ENCODE results near the gene IL17RE.
"Not testable (repeated sequence)": the region's sequence is repeated elsewhere in the genome, so short reads cannot be mapped to it uniquely, and the experiment has no call there.

IL17RE gene

DNA sequence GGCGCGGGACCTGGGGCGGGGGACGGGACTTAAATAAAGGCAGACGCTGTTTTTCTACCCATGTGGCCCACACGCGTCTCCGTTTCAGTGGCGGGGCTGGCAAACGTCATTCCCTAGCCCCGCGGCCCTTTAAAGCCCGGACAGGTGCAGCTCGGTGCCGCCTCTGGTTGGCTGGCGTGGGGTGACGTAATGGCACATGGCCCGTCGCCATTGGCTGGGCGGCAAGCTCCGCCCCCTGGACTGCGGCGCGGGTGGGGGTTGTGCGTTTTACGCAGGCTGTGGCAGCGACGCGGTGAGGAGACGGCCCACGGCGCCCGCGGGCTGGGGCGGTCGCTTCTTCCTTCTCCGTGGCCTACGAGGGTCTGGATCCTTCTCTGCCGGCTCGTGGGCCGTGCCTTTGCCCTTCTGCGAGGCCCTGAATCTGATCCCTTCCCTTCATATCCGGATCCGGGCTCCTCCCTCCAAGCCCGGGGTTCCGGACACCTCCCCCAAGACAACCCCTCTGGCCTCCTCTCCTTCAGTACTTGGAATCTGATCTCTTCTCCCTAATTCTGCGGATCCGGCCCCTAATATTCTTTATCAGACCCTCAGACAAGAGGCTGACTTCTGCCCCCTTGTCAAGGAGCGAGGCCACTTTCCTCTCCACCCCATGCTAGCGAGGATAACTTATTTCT, 31.1 kb downstream of the IL17RE start, which contains the start of gene CRELD1:
TSS of gene CRELD1 (plus strand) at position 274 of the 674 bp plus-strand sequence. CDS start 605 bp downstream, outside the sequence.
- DNase-seq (ENCODE audit: low read depth): peak; percentile 96

DNA sequence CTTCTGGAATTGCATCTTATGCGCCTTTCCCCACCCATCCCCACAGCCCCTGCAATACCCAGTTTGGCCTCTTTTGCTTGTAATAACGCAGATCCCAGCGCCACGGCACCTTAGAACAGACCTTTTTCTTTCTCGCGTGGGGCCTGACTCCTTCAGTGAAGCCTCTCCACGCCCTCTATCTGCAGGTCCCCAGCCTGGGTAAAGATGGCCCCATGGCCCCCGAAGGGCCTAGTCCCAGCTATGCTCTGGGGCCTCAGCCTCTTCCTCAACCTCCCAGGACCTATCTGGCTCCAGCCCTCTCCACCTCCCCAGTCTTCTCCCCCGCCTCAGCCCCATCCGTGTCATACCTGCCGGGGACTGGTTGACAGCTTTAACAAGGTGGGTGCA, 31.6 kb downstream of the IL17RE start:
- peak; percentile 28 for DNase-seq (ENCODE audit: low read depth)

DNA sequence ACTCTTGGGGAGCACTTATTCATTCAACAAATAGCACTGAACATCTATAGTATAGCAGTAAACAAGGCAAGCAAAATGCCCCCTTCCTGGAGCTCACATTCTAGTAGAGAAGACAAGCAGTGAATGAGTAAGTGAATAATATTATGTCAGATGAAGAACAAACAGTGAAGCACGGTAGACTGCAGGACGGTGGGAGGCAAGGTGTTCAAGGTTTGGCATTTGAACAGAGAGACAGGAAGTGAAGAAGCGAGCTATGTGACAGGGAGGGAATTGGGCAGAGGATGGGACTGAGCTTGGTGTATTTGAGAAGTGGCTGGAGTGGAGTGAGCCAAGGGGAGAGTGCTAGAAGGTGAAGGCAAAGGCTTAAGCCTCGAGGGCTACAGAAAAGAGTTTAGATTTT, 32.3 kb downstream of the IL17RE start:
- no peak for DNase-seq (ENCODE audit: low read depth)

DNA sequence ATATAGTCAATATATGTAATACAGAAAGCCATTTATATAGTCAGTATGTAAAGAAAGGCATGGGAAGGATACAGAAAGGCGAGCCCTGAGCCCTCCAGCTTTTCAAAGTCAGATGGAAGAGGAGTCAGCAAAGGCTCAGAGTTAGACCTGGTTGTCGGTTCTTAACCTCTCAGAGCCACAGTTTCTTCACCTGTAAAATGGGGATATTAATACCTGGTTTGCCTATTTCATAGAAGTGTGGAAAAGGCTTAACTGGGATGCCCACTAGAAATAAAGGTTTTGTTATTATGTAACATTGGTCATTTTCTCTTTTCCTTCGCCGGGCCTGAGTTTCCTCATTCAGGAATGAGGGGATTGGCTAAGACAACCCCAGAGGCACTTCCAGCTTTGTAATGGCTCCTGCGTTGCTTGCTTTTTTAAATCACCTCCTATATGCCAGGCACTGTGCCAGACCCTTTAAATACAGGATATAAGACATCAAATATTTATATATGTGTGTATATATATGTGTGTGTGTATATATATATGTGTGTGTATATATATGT, 33.4 kb downstream of the IL17RE start:
- DNase-seq (ENCODE audit: low read depth): no peak

DNA sequence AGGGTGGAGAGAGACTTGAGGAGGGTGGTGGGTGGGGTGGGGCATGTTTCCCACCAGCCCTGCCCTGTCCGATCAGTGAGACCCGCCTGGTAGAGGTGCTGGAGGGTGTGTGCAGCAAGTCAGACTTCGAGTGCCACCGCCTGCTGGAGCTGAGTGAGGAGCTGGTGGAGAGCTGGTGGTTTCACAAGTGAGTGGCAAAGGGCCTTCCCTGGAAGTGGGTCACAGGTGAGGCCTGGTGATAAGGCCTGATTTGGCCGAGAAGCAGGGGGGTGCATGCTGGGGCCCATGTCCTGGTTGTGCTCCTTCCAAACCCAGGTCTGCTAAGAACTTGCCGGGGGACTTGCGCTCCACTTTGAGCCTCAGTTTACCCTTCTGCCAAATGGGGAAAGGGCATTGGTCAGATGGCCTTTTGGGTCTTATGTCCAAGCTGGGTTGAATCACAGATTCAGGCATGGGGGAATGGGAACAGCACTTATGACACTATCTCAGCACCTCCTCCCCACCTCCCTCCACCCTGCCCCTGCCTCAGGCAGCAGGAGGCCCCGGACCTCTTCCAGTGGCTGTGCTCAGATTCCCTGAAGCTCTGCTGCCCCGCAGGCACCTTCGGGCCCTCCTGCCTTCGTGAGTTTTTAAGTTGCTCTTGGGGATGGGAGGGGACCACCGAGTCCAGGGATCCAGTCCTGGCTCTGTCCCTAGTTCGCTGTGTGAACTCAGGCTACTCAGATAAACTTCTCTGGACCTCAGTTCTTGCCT, 35.0 kb downstream of the IL17RE start:
- no peak for DNase-seq (ENCODE audit: low read depth)

DNA sequence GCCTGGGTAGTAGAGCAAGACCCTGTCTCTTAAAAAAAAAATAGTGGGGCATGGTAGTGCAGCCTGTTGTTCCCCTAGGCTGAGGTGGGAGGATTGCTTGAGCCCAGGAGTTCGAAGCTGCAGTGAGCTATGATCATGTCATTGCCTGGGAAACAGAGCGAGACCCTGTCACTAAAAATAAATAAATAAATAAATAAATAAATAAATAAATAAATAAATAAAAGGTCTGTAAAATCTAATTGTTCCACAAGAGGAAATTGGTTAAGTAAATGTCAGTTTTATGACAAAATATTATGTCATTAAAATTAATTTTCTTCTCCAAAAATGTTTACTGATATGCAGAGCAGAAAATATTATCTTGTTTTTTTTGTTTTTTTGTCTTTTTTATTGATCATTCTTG, 36.3 kb downstream of the IL17RE start:
- no peak for DNase-seq (ENCODE audit: low read depth)

DNA sequence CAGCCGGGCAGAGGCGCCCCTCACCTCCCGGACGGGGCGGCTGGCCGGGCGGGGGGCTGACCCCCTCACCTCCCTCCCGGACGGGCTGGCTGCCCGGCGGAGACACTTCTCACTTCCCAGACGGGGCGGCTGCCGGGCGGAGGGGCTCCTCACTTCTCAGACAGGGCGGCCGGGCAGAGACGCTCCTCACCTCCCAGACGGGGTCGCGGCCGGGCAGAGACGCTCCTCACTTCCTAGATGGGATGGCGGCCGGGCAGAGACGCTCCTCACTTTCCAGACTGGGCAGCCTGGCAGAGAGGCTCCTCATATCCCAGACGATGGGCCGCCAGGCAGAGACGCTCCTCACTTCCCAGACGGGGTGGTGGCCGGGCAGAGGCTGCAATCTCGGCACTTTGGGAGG, 37.3 kb downstream of the IL17RE start:
- DNase-seq (ENCODE audit: low read depth): not testable (repeated sequence)

DNA sequence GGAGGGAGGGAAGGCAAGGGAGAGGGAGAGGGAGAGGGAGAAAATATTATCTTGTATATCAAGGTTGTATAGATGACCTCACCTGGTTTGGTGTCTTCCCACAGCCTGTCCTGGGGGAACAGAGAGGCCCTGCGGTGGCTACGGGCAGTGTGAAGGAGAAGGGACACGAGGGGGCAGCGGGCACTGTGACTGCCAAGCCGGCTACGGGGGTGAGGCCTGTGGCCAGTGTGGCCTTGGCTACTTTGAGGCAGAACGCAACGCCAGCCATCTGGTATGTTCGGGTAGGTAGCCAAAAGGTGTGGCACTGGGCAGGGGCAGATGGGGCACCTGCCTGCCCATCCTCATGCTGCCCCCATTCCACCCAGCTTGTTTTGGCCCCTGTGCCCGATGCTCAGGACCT, 38.1 kb downstream of the IL17RE start:
- DNase-seq (ENCODE audit: low read depth): no peak

DNA sequence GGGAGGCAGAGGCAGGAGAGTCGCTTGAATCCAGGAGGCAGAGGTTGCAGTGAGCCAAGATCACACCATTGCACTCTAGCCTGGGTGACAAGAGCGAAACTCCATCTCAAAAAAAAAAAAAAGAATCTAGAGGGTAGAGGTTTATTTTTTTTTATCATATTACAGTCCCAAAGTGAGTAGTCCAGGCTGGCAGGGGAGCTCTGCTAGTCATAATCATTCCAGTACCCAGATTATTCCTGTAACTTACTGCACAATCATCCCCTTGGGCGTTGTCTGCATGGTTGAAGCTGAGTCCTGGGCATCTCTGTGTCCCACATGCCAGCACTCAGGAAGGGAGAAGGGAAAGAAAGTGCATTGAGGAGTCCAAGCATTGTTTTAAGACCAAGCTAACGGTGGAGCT, 39.5 kb downstream of the IL17RE start:
- DNase-seq (ENCODE audit: low read depth): no peak

DNA sequence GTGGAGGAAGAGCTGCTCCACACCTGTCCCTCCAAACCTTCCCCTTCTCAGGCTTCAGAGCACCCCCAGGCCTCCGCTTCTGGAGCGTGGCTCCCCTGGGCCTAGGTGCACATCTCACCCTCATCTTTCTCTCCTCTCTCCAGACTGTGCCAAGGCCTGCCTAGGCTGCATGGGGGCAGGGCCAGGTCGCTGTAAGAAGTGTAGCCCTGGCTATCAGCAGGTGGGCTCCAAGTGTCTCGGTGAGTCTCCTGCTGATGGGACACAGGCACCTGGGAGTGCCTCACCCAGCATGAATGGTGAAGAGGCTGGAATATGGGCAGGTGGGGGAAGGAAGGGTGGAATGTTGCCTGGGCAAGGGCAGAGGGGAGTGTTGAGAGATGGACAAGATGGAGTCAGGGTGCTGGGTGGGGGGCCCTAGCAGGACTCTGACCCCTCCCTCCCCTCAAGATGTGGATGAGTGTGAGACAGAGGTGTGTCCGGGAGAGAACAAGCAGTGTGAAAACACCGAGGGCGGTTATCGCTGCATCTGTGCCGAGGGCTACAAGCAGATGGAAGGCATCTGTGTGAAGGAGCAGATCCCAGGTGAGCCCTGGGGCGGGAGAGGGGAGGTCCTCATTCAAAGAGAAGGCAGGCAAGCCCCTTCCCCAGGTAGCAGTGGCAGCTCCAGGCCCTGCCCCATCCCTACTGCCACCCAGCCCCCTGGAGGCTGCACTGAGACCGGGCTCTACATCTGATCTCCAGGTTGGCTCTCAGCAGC, 40.5 kb downstream of the IL17RE start:
- no peak for DNase-seq (ENCODE audit: low read depth)

DNA sequence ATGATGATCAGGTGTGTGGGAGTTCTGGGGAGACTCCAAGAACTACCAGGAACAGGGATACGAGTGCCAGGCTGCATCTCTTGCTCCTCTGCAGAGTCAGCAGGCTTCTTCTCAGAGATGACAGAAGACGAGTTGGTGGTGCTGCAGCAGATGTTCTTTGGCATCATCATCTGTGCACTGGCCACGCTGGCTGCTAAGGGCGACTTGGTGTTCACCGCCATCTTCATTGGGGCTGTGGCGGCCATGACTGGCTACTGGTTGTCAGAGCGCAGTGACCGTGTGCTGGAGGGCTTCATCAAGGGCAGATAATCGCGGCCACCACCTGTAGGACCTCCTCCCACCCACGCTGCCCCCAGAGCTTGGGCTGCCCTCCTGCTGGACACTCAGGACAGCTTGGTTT, 41.6 kb downstream of the IL17RE start:
- DNase-seq (ENCODE audit: low read depth): no peak

DNA sequence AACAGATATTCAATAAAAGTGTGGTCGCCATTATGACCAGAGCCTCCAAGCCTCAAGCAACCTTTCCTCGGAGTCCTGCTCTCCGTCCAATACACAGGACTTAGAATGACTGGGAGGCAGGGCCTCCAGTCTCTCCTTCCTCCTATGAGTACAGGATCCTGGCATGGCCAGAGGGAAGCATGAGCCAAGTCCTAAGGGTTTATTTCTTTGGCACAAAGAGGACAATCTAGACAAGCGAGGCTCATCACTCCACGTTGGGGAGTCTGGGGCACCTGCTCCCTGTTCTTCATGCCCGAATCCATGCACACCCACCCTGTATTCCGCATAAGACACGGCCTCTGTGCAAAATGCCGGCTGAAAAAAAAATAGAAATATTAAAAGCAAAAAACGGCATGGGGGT, 42.7 kb downstream of the IL17RE start:
- no peak for DNase-seq (ENCODE audit: low read depth)

DNA sequence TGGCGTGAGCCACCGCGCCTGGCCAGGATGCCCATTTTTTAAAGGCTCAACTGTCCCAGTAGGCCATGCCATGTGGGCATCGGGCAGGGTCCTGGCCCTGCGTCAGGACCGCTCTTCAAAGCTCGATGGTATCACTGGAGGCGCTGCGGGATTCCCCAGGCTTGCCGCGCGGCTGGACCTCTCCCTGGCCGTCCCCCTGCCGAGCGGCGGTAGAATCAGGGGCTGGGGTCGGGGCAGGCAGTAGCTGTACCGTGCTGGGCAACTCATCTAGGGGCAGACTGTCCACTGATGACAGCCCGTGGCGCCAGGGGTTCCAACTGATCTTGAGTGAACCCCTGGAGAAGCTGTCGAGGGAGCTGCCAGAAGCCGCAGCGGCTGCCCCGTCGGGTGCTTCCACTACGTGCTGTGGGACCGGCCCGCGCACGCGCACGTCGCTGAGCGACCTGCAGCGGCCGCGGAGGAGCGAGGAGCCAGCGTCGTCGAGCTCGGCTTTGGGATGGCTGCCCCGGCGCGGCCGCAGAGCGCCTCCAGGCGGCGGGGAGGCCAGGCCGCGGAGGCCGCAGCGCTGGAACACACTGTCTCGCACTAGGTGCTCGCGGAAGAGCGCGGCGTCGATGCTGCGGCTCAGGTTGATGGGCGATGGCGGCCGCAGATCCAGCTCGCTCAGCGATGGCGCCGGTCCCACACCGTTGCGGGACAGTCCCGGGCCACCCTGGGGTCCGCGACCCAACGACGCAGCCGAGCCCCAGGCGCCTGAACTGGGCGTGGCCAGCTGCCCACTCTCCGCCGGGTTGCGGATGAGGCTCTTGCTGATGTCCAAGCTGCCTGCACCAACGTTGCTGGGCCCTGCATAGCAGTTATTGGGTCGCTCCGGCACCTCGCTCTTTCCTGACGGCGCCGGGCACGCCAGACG, 43.7 kb downstream of the IL17RE start:
- DNase-seq (ENCODE audit: low read depth): peak; percentile 62

DNA sequence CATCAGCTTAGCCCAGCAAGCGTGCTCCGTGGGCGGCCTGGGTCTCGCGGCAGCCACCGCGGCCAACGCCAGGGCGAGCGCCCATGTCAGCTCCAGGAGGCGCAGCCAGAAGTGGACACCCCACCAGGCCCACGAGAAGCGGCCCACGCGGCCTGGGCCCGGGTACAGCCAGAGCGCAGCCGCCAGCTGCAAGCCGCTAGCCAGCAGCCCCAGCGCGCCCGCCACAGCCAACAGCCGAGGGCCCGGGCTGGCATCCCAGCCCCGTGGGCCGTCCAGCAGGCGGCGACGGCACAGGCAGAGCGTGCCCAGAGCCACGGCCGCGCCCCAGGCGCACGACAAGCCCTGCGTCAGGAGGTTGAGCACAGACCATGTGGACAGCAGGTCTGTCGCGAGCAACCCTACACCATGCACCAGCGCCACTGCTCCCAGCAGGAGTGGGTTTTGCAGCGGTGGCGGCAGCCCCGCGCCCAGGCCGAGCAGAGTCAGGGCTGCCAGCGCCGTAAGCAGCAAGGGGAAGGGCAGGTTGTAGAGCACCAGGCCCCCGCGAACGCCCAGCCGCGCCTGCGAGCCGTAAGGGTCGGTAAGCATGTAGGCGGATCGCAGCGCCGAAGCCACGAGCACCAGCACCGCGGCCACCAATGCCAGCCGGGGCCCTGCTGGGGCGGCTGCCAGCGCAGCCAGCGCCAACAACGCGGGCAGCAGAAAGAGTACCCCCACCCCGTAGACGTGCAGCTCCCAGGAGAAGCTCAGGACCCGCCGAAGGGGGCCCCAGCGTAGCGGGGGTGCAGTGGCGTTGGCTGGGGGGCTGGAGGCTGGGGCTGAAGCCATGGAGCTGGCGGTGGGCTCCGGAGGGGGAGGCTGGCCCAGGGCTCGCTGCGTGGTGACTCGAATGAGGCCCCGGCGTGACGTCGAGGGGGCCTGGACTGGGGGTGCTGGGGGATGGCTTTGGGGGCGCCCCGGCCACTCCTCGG, 44.7 kb downstream of the IL17RE start:
- DNase-seq (ENCODE audit: low read depth): no peak

DNA sequence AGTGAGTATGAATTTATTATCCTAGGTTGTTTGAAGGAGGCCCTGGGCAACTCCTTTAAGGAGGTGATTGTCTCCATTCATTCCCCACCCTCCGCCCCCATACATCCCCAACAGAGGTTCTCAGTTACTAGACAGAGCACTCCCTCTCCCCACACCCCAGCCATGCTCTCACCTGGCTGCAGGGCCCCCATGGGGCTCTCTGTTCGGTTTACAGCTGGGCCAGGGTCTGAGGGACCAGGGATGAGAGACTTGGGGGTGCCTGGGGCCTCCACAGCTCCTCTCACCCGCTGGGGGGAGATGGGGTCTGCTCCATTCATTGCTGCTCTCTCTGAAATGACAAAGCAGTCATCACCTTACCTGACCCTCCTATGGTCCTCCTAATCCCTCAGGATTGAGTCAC, 45.9 kb downstream of the IL17RE start:
- DNase-seq (ENCODE audit: low read depth): no peak

DNA sequence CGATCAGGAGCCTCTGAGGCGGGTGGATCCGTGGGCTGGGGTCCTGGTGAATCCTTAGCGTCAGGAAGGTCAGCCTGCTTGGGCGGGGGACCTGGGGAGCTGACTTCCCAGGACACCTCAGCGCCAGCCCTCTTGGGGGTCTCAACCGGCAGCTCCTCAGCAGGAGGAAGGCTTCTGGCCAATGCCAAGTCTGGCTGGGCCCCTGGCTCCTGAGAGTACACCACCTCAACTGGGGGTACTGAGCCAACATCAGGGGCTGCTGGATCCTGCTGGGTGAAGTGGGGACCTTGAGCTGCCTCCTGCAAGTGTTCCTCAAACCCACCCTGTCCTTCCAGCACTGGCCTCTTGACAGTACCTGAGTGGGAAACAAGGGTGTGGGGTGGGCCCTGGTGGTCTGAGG, 46.5 kb downstream of the IL17RE start:
- DNase-seq (ENCODE audit: low read depth): no peak

DNA sequence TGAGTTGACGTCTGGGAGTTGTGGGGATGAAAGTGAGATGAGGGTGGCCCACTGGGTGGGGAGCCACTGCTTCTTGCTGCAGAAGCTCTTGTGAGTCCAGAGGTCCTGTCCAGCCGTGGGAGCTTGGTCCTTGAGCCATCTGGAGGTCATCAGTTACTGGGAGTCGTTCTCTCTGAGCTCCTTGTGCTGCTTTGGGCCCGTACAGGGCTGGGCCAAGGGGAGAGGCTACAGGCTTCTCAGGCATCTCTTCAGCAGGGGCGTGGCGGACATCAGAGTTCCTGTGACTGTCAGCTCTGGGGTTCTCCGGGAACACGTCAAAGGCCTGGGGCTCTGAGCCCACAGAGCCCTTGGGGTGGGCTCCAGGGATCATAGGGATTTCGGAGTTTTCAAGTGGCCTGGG, 47.0 kb downstream of the IL17RE start:
- no peak for DNase-seq (ENCODE audit: low read depth)

DNA sequence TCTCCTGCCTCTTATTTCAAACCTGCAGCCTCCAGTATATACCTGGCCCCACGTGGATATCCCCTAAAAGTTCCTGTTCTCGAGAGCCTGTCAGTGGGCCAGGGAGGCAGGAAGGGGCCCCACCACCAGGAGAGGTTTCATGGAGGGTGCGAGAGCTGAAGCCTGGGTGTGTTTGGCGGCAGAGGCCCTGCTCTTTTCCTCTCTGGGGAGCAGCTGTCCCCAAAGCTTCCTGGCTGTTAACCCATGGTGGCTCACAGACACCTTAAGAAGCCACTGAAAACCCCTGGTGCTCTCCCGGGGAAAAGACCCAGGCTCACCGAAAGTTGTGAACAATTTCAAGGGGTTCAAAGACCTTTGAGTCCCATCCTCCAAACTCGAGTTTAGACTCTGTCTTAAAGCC, 48.5 kb downstream of the IL17RE start:
- no peak for DNase-seq (ENCODE audit: low read depth)

DNA sequence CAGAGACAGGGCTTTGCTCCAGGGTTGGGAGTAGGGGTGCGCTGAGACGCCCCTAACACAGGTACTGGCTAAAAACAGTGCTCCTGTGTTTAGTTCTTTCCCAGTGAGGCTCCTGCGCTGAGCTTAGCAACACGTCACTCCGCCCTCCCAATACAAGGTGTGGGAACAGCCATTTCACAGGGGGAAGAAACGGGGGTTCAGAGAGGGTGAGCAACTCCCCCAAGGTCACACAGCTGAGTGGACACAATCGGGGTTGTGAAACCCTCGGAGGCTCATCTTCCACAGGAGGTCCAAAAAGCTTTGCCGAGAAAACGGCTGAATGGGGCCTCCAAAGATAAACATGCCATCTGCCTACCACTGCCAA, 48.9 kb downstream of the IL17RE start:
- no peak for DNase-seq (ENCODE audit: low read depth)
